Astrocyte (in vitro differentiated cells and primary cell): ENCODE results near the gene FAF1. TPM values are rescaled to one million over a fixed set of nuclear protein-coding genes. Genes with fewer than 3 reads are reported as not detected.

Experiments
- DNase-seq: peaks from one replicate; pipeline ENCODE4 v3.0.0-alpha.2; 2010; ENCODE audit warnings: low read depth
- FAIRE-seq: peaks from 2 replicates; lab custom pipeline; 2011; peaks lifted over from hg19 to GRCh38; lab: Jason Lieb, UNC
- H2AFZ ChIP-seq: 2 replicates; pipeline ENCODE4 v1.6.0; 2012; ENCODE audit warnings: low read depth, low read length, inconsistent platforms
- H3K27ac ChIP-seq: 2 replicates; pipeline ENCODE4 v1.5.1; 2011; ENCODE audit warnings: low read depth, low read length, inconsistent platforms
- H3K27me3 ChIP-seq: 2 replicates; pipeline ENCODE4 v1.6.0; 2011; ENCODE audit warnings: low read length, inconsistent platforms; ENCODE audit not compliant: insufficient read depth
- H3K36me3 ChIP-seq: 2 replicates; pipeline ENCODE4 v1.5.1; 2011; ENCODE audit warnings: low read length, inconsistent platforms; ENCODE audit not compliant: insufficient read depth
- H3K4me1 ChIP-seq: 2 replicates; pipeline ENCODE4 v1.5.1; 2011; ENCODE audit warnings: low read length, inconsistent platforms; ENCODE audit not compliant: insufficient read depth
- H3K4me2 ChIP-seq: 2 replicates; pipeline ENCODE4 v1.6.0; 2012; ENCODE audit warnings: low read length, inconsistent platforms
- H3K4me3 ChIP-seq: 2 replicates; pipeline ENCODE4 v1.5.1; 2011; ENCODE audit warnings: low read depth, mild to moderate bottlenecking, low read length, inconsistent platforms; ENCODE audit not compliant: insufficient read depth
- H3K79me2 ChIP-seq: 2 replicates; pipeline ENCODE4 v1.6.0; 2012; ENCODE audit warnings: mild to moderate bottlenecking, low read length, inconsistent platforms; ENCODE audit not compliant: insufficient read depth
- H3K9ac ChIP-seq: 2 replicates; pipeline ENCODE4 v1.6.0; 2012; ENCODE audit warnings: mild to moderate bottlenecking, low read length, inconsistent platforms
- H3K9me3 ChIP-seq: 2 replicates; pipeline ENCODE4 v1.5.1; 2012; ENCODE audit warnings: low read depth, mild to moderate bottlenecking, low read length, inconsistent platforms; ENCODE audit not compliant: insufficient read depth
- H4K20me1 ChIP-seq: 2 replicates; pipeline ENCODE4 v1.6.0; 2012; ENCODE audit warnings: low read length, inconsistent platforms; ENCODE audit not compliant: insufficient read depth
- H3K27ac Mint-ChIP-seq: one replicate; pipeline ENCODE4 v1.8.0; 2021; ENCODE audit warnings: mild to moderate bottlenecking, mixed read lengths; ENCODE audit not compliant: unreplicated experiment
- H3K27me3 Mint-ChIP-seq: one replicate; pipeline ENCODE4 v1.8.0; 2021; ENCODE audit warnings: low read depth, mixed read lengths; ENCODE audit not compliant: unreplicated experiment
- H3K36me3 Mint-ChIP-seq: one replicate; pipeline ENCODE4 v1.8.0; 2021; ENCODE audit warnings: low read depth, mixed read lengths; ENCODE audit not compliant: unreplicated experiment
- H3K4me1 Mint-ChIP-seq: one replicate; pipeline ENCODE4 v1.8.0; 2021; ENCODE audit warnings: low read depth, mixed read lengths; ENCODE audit not compliant: unreplicated experiment
- H3K4me3 Mint-ChIP-seq: one replicate; pipeline ENCODE4 v1.8.0; 2021; ENCODE audit warnings: mild to moderate bottlenecking, moderate library complexity, mixed read lengths; ENCODE audit not compliant: unreplicated experiment
- H3K9me3 Mint-ChIP-seq: one replicate; pipeline ENCODE4 v1.8.0; 2021; ENCODE audit warnings: mild to moderate bottlenecking, mixed read lengths; ENCODE audit not compliant: unreplicated experiment
- EZH2 ChIP-seq: IDR thresholded peaks from 2 replicates; pipeline ENCODE4 v1.6.1; 2012; ENCODE audit warnings: mild to moderate bottlenecking, low read length, inconsistent platforms; ENCODE audit not compliant: insufficient read depth
- total RNA-seq: library from RNA; stranded (reverse); gene quantifications from 2 replicates; pipeline ENCODE4 v1.2.1, GENCODE V29; 2021
- TF ChIP-seq, protein P1 (sequence below): IDR thresholded peaks from 2 replicates; pipeline ENCODE4 v1.5.1; 2011; ENCODE audit warnings: low read depth, mild to moderate bottlenecking, inconsistent platforms, low read length, moderate library complexity; ENCODE audit not compliant: insufficient read depth

FAF1 gene
- total RNA-seq, 1 donor from 2014 or later = 35.4 TPM

DNA sequence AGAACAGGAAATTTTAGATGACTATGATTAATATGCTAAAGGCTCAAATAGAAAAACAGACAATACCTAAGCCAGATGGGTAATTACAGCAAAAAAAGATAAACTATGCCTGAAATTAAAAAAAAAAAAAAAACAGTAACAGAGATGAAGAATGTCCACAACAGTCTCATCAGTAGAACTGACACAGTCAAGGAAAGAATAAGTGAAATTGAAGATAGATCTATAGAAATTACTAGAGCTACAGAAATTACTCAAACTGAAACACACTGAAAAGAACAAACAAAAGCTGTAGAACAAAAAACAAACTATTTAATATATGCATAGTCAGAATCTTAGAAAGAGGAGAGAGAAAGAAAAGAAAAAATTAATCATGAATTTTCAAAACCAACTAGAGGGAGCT lies 112.8 kb downstream of the FAF1 start:
- peaks cover 6% of the 10 kb centered on the region for H3K79me2 ChIP-seq
- no peaks in the 10 kb centered on the region for H3K4me1 ChIP-seq
- H3K9me3 Mint-ChIP-seq = no peaks in the 10 kb centered on the region
- no peaks in the 10 kb centered on the region for H3K36me3 ChIP-seq
- no peaks in the 10 kb centered on the region for H3K9me3 ChIP-seq
- no peaks in the 10 kb centered on the region for H3K36me3 Mint-ChIP-seq
- FAIRE-seq (no peak), DNase-seq (no peak)
- H3K9ac ChIP-seq = no peak overlapping the region
- TF ChIP-seq, protein P1, sequence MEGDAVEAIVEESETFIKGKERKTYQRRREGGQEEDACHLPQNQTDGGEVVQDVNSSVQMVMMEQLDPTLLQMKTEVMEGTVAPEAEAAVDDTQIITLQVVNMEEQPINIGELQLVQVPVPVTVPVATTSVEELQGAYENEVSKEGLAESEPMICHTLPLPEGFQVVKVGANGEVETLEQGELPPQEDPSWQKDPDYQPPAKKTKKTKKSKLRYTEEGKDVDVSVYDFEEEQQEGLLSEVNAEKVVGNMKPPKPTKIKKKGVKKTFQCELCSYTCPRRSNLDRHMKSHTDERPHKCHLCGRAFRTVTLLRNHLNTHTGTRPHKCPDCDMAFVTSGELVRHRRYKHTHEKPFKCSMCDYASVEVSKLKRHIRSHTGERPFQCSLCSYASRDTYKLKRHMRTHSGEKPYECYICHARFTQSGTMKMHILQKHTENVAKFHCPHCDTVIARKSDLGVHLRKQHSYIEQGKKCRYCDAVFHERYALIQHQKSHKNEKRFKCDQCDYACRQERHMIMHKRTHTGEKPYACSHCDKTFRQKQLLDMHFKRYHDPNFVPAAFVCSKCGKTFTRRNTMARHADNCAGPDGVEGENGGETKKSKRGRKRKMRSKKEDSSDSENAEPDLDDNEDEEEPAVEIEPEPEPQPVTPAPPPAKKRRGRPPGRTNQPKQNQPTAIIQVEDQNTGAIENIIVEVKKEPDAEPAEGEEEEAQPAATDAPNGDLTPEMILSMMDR = no peak
- TF ChIP-seq EZH2 = no peak
- no peaks in the 10 kb centered on the region for H3K27me3 Mint-ChIP-seq
- H3K4me2 ChIP-seq = no peak overlapping the region
- H3K4me3 ChIP-seq = no peak overlapping the region
- no peak overlapping the region for H3K27ac ChIP-seq
- H3K4me1 Mint-ChIP-seq = no peaks in the 10 kb centered on the region
- H3K27me3 ChIP-seq = no peaks in the 10 kb centered on the region
- H2AFZ ChIP-seq = no peak overlapping the region
- peaks cover 11% of the 10 kb centered on the region for H4K20me1 ChIP-seq
- H3K27ac Mint-ChIP-seq = no peak overlapping the region
- H3K4me3 Mint-ChIP-seq = no peak overlapping the region

DNA sequence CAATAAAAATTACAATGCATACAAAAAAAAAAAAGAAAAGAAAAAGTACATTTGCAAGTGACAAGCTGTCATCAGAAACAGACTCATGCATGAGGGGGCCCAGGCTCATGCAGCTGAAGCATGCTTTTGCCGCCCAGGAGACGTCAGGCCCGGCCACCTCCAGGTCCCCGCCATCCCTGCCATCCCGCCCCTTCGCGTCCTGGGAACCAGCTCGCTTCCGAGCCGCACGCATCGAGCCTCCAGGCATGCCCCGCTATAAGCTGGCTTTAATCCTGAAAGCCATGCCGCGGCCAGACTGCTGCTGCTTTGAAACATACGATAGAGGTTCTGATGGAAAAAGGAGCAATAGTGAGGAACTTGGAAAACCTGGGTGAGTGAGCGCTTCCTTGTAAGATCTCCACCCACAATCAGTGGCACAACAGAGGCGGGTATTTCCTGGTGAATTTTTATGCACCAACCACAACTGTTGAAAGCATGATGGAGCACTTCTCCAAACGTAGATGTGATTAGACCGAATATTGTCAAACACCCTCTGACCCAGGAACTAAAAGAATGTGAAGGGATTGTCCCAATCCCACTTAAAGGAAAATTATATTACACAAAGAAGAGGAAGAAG lies 113.7 kb downstream of the FAF1 start:
- Mint-ChIP-seq H3K4me1 (peaks cover 4% of the 10 kb centered on the region), H3K27me3 (no peaks in the 10 kb centered on the region), H3K27ac (no peak overlapping the region), H3K36me3 (no peaks in the 10 kb centered on the region), H3K9me3 (no peaks in the 10 kb centered on the region), H3K4me3 (no peak overlapping the region)
- peaks cover 11% of the 10 kb centered on the region for H4K20me1 ChIP-seq
- no peak overlapping the region for H3K27ac ChIP-seq
- H3K4me1 ChIP-seq = no peaks in the 10 kb centered on the region
- H2AFZ ChIP-seq = no peak overlapping the region
- H3K9ac ChIP-seq = no peak overlapping the region
- TF ChIP-seq, protein P1 = no peak
- no peak for TF ChIP-seq EZH2
- DNase-seq (no peak), FAIRE-seq (no peak)
- H3K4me2 ChIP-seq = no peak overlapping the region
- H3K4me3 ChIP-seq = no peak overlapping the region
- no peaks in the 10 kb centered on the region for H3K27me3 ChIP-seq
- no peaks in the 10 kb centered on the region for H3K36me3 ChIP-seq
- peaks cover 7% of the 10 kb centered on the region for H3K79me2 ChIP-seq
- H3K9me3 ChIP-seq = no peaks in the 10 kb centered on the region

DNA sequence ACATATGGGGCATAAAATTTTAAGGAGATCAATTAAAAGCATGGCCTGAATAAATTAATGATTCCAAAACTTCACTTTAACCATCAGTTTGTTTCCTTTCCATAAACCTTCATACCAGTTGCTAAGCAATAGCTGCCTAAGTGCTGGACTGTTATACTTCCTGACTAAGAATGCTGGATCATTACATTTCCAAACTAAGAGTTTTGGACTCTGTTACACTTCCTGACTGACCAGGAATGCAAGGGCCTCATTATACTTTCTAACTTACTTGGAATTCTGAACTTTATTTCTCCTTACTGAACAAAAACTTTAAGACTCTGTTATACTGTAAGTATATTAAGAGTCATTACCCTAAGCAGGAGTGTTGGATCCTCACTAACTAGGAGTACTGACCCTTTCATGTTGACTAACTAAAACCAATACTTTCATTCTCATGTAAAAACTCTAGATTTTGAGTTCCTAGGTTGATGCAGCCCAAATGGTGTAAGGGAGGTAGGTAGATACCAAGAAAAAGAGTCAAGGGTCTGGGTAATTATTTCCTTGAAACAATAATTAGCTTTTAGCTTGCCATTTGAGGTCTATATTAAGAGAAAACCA lies 118.2 kb downstream of the FAF1 start:
- Histone ChIP-seq H3K4me3 (no peak overlapping the region), H3K27ac (no peak overlapping the region), H2AFZ (no peak overlapping the region), H3K4me2 (no peak overlapping the region), H4K20me1 (peaks cover 11% of the 10 kb centered on the region), H3K36me3 (no peaks in the 10 kb centered on the region), H3K79me2 (peaks cover 7% of the 10 kb centered on the region), H3K4me1 (no peaks in the 10 kb centered on the region), H3K9ac (no peak overlapping the region), H3K27me3 (no peaks in the 10 kb centered on the region), H3K9me3 (no peaks in the 10 kb centered on the region)
- Mint-ChIP-seq H3K36me3 (no peaks in the 10 kb centered on the region), H3K9me3 (no peaks in the 10 kb centered on the region), H3K4me1 (peaks cover 4% of the 10 kb centered on the region), H3K27ac (no peak overlapping the region), H3K27me3 (no peaks in the 10 kb centered on the region), H3K4me3 (no peak overlapping the region)
- no peak for TF ChIP-seq EZH2
- TF ChIP-seq, protein P1 = no peak
- FAIRE-seq (no peak), DNase-seq (peak; percentile 68)
